ENCODE measurements around the gene TYW1B. TPM values are rescaled to one million over a fixed set of nuclear protein-coding genes. Genes with fewer than 3 reads are reported as not detected.
"Not testable (repeated sequence)": the region's sequence is repeated elsewhere in the genome, so short reads cannot be mapped to it uniquely, and the experiment has no call there.

The TYW1B gene
- total and polyA plus RNA-seq, 4 donors: 0.90 to 10.1 (median 1.6) TPM

- not testable (repeated sequence) for H3K36me3 ChIP-seq (ENCODE audit: control insufficient read depth in 4 of 4, insufficient read depth in 4 of 4, low read length in 4 of 4); DNase-seq; H3K27ac ChIP-seq (ENCODE audit: low read depth in 1 of 2, low read length in 1 of 2); ATAC-seq (ENCODE audit: insufficient read depth, low FRiP score); H3K9me3 ChIP-seq (ENCODE audit: control insufficient read depth in 4 of 4, insufficient read depth in 3 of 4, low read length in 3 of 4); H3K9ac ChIP-seq (ENCODE audit: insufficient read depth in 1 of 2, low read length in 2 of 2); H3K27me3 ChIP-seq (ENCODE audit: control insufficient read depth in 3 of 3, insufficient read depth in 3 of 3, low read length in 2 of 3); H3K4me3 ChIP-seq; H3K4me1 ChIP-seq (ENCODE audit: control insufficient read depth in 5 of 5, insufficient read depth in 5 of 5, low read length in 5 of 5)
- 93 to 98% methylated on average over 3 to 4 of the region's 4 CpGs for WGBS, 2 donors
These were observed 15.2 kb upstream of the TYW1B start for GRCh38 chr7:72843166-72843565.

DNA sequence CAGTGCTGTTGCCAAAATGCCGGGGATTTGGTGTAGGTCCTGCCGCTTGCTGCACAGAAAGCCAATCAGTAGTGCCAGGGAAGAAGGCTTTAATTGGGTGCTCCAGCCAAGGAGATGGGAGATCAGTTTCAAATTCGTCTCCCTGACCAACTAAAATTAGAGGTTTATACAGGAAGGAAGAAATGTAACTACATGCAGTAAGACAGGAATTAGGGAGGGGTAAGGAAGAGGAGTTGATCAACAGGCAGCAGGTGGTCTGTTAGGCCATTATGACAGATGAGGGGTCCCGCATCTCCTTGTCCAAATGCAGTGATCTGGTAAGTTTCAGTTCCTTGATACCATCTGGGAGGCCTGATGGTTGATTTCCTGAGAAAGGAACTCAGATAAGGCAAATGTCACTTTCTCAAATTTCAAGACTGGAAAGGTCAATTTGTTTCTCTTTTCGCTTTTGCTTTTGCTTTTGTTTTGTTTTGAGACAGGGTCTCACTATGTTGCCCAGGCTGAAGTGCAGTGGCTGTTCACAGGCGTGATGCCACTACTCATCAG lies 13.0 kb upstream of the TYW1B start:
- not testable (repeated sequence) for H3K36me3 ChIP-seq (ENCODE audit: control insufficient read depth in 4 of 4, insufficient read depth in 4 of 4, low read length in 4 of 4); H3K9me3 ChIP-seq (ENCODE audit: control insufficient read depth in 4 of 4, insufficient read depth in 3 of 4, low read length in 3 of 4); ATAC-seq (ENCODE audit: insufficient read depth, low FRiP score); H3K4me3 ChIP-seq; H3K27me3 ChIP-seq (ENCODE audit: control insufficient read depth in 3 of 3, insufficient read depth in 3 of 3, low read length in 2 of 3); H3K9ac ChIP-seq (ENCODE audit: insufficient read depth in 1 of 2, low read length in 2 of 2); H3K27ac ChIP-seq (ENCODE audit: low read depth in 1 of 2, low read length in 1 of 2); H3K4me1 ChIP-seq (ENCODE audit: control insufficient read depth in 5 of 5, insufficient read depth in 5 of 5, low read length in 5 of 5); DNase-seq
- 90% methylated on average over 6 of the region's 6 CpGs for WGBS, 2 donors

DNA sequence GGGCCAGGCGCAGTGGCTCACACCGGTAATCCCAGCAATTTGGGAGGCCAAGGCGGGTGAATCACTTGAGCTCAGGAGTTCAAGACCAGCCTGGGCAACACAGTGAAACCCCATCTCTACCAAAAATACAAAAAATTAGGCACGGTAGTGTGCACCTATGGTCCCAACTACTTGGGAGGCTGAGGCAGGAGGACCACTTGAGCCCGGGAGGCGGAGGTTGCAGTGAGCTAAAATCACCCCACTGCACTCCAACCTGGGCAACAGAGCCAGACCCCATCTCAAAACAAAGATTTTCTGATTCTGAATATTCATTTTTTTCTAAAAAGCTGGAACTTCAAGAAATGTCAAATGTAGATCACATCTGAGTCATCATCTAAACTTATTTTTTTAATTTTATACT lies 10.3 kb upstream of the TYW1B start:
- H3K36me3 ChIP-seq (ENCODE audit: control insufficient read depth in 4 of 4, insufficient read depth in 4 of 4, low read length in 4 of 4): peaks cover 0 to 11% (median 9%) of the 10 kb centered on the region in 4 donors
- WGBS, 2 donors: 95 to 98% methylated on average over 6 of the region's 6 CpGs
- not testable (repeated sequence) for H3K27ac ChIP-seq (ENCODE audit: low read depth in 1 of 2, low read length in 1 of 2); H3K9me3 ChIP-seq (ENCODE audit: control insufficient read depth in 4 of 4, insufficient read depth in 3 of 4, low read length in 3 of 4); H3K4me3 ChIP-seq; H3K9ac ChIP-seq (ENCODE audit: insufficient read depth in 1 of 2, low read length in 2 of 2); DNase-seq; ATAC-seq (ENCODE audit: insufficient read depth, low FRiP score); H3K27me3 ChIP-seq (ENCODE audit: control insufficient read depth in 3 of 3, insufficient read depth in 3 of 3, low read length in 2 of 3); H3K4me1 ChIP-seq (ENCODE audit: control insufficient read depth in 5 of 5, insufficient read depth in 5 of 5, low read length in 5 of 5)

DNA sequence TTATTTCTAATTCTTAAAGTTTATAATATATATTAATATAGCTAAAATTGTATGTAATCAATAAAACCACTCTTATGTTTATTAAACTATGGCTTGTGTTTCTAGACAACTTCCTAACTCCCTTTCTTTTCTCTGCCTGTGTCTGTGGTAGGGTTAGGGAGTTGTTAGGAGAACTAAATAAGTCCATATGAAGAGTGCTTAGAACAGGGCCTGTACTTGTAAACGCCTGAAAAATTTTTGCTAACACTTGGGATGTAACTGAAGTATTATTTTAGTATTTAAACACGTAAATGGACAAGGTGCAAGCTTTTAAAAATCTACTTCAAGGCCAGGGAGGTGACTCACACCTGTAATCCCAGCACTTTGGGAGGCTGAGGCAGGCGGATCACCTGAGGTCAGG lies 9.3 kb upstream of the TYW1B start:
- H3K36me3 ChIP-seq (ENCODE audit: control insufficient read depth in 4 of 4, insufficient read depth in 4 of 4, low read length in 4 of 4): peaks cover 0 to 19% (median 12%) of the 10 kb centered on the region in 4 donors
- not testable (repeated sequence) for H3K4me3 ChIP-seq; H3K4me1 ChIP-seq (ENCODE audit: control insufficient read depth in 5 of 5, insufficient read depth in 5 of 5, low read length in 5 of 5); H3K9me3 ChIP-seq (ENCODE audit: control insufficient read depth in 4 of 4, insufficient read depth in 3 of 4, low read length in 3 of 4); ATAC-seq (ENCODE audit: insufficient read depth, low FRiP score); H3K27ac ChIP-seq (ENCODE audit: low read depth in 1 of 2, low read length in 1 of 2); DNase-seq; H3K27me3 ChIP-seq (ENCODE audit: control insufficient read depth in 3 of 3, insufficient read depth in 3 of 3, low read length in 2 of 3); H3K9ac ChIP-seq (ENCODE audit: insufficient read depth in 1 of 2, low read length in 2 of 2)
- 76 to 90% methylated on average over 3 of the region's 3 CpGs for WGBS, 2 donors

- H3K27ac ChIP-seq (ENCODE audit: low read depth in 1 of 2, low read length in 1 of 2): peak overlapping the region; percentile 95 to 96
- 30 to 41% methylated on average over 5 of the region's 5 CpGs for WGBS, 2 donors
- not testable (repeated sequence) for ATAC-seq (ENCODE audit: insufficient read depth, low FRiP score)
These were observed 2.6 kb upstream of the TYW1B start for GRCh38 chr7:72830567-72830966.

DNA sequence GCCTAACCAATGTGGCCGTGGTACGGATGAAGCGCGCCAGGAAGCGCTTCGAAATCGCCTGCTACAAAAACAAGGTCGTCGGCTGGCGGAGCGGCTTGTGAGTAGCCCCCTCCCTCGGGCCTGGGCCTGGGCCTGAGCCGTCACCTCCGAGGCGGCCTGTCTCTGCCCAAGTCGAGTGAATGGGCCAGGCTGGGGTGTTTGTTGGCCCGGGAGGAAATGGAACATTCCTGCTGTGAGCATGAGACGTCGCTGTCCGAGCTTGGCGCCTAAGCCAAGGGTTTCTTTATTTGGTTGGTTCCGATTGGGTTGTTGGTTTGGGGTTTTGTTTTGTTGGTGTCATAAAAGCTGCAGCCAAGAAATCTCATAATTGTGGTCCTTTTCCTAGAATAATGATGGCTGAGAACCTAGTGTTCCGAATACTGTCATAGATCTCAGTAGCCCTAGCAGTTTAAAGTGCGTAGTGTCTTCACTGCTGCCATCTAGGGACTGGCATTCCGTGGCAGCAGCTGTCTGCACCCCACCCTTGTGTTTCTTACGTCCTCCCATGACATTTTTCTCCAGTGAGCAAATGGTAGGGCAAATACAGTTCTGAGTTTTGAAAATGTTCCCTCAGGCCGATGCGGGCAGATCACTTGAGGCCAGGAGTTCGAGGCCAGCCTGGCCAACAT lies 1.8 kb upstream of the TYW1B start:
- peak; percentile 19 for TF ChIP-seq CTCF (IDR thresholded peaks at IDR 0.05; ENCODE audit: control extremely low read depth, extremely low read depth)
- 0% methylated on average over 29 of the region's 29 CpGs for WGBS, 2 donors
- H3K27me3 ChIP-seq (ENCODE audit: control insufficient read depth in 3 of 3, insufficient read depth in 3 of 3, low read length in 2 of 3); H3K9me3 ChIP-seq (ENCODE audit: control insufficient read depth in 4 of 4, insufficient read depth in 3 of 4, low read length in 3 of 4); H3K4me1 ChIP-seq (ENCODE audit: control insufficient read depth in 5 of 5, insufficient read depth in 5 of 5, low read length in 5 of 5): not testable (repeated sequence)
- DNase-seq (peak; percentile 69 to 83 (median 72)), ATAC-seq (ENCODE audit: insufficient read depth, low FRiP score) (peak; percentile 50)
- peak overlapping the region; percentile 95 to 96 for H3K27ac ChIP-seq (ENCODE audit: low read depth in 1 of 2, low read length in 1 of 2)
- H3K9ac ChIP-seq (ENCODE audit: insufficient read depth in 1 of 2, low read length in 2 of 2): peak overlapping the region; percentile 69 to 76
- peak overlapping the region; percentile 71 for H3K4me3 ChIP-seq
- H3K36me3 ChIP-seq (ENCODE audit: control insufficient read depth in 4 of 4, insufficient read depth in 4 of 4, low read length in 4 of 4): peaks cover 0 to 15% (median 9%) of the 10 kb centered on the region in 4 donors

More at GRCh38 chr7:72830567-72830966, 2.6 kb upstream of the TYW1B start:
- H3K9ac ChIP-seq (ENCODE audit: insufficient read depth in 1 of 2, low read length in 2 of 2): peak overlapping the region in 1 of 2 donors; percentile 69
- H3K36me3 ChIP-seq (ENCODE audit: control insufficient read depth in 4 of 4, insufficient read depth in 4 of 4, low read length in 4 of 4): peaks cover 0 to 15% (median 9%) of the 10 kb centered on the region in 4 donors
- DNase-seq: peak in 2 of 3 donors; percentile 3 to 30
- H3K4me3 ChIP-seq; H3K4me1 ChIP-seq (ENCODE audit: control insufficient read depth in 5 of 5, insufficient read depth in 5 of 5, low read length in 5 of 5); H3K9me3 ChIP-seq (ENCODE audit: control insufficient read depth in 4 of 4, insufficient read depth in 3 of 4, low read length in 3 of 4); H3K27me3 ChIP-seq (ENCODE audit: control insufficient read depth in 3 of 3, insufficient read depth in 3 of 3, low read length in 2 of 3): not testable (repeated sequence)

- H3K36me3 ChIP-seq (ENCODE audit: control insufficient read depth in 4 of 4, insufficient read depth in 4 of 4, low read length in 4 of 4): peaks cover 0 to 15% (median 7%) of the 10 kb centered on the region in 4 donors
- not testable (repeated sequence) for H3K4me1 ChIP-seq (ENCODE audit: control insufficient read depth in 5 of 5, insufficient read depth in 5 of 5, low read length in 5 of 5); H3K27me3 ChIP-seq (ENCODE audit: control insufficient read depth in 3 of 3, insufficient read depth in 3 of 3, low read length in 2 of 3); H3K9me3 ChIP-seq (ENCODE audit: control insufficient read depth in 4 of 4, insufficient read depth in 3 of 4, low read length in 3 of 4)
- H3K27ac ChIP-seq (ENCODE audit: low read depth in 1 of 2, low read length in 1 of 2): peak overlapping the region; percentile 95 to 96
- WGBS, 2 donors: 0% methylated on average over 21 to 36 of the region's 36 CpGs
- peak overlapping the region; percentile 69 to 76 for H3K9ac ChIP-seq (ENCODE audit: insufficient read depth in 1 of 2, low read length in 2 of 2)
- DNase-seq (peak; percentile 98 to 99 (median 99)), ATAC-seq (ENCODE audit: insufficient read depth, low FRiP score) (peak; percentile 80)
- peak overlapping the region; percentile 71 for H3K4me3 ChIP-seq
These were observed 1.3 kb upstream of the TYW1B start for GRCh38 chr7:72829291-72829686.
